ENCODE measurements around the gene HBEGF.
A peak's percentile ranks its signal among the peaks of the same experiment; 100 is the strongest.
"Not testable (repeated sequence)": the region's sequence is repeated elsewhere in the genome, so short reads cannot be mapped to it uniquely, and the experiment has no call there.

The HBEGF gene

GRCh38 chr5:140360681-140361479, 14.5 kb upstream of the HBEGF start:
- DNase-seq (ENCODE audit: low read depth, low spot score): no peak

- no peak for DNase-seq (ENCODE audit: low read depth, low spot score)
These were observed 13.7 kb upstream of the HBEGF start, which contains the start of gene SLC4A9 for GRCh38 chr5:140360101-140360500. SLC4A9 (plus strand) TSS chr5:140360194; CDS start chr5:140360237, 43 bp downstream.

- DNase-seq (ENCODE audit: low read depth, low spot score): no peak
These were observed 12.4 kb upstream of the HBEGF start for GRCh38 chr5:140358738-140359310.

GRCh38 chr5:140357726-140358093, 11.3 kb upstream of the HBEGF start:
- DNase-seq (ENCODE audit: low read depth, low spot score): peak; percentile 42

GRCh38 chr5:140356853-140357725, 10.7 kb upstream of the HBEGF start:
- DNase-seq (ENCODE audit: low read depth, low spot score): no peak

- DNase-seq (ENCODE audit: low read depth, low spot score): no peak
These were observed 9.1 kb upstream of the HBEGF start for GRCh38 chr5:140355546-140355945.

- DNase-seq (ENCODE audit: low read depth, low spot score): peak; percentile 38
These were observed 5.4 kb upstream of the HBEGF start for GRCh38 chr5:140351609-140352334.

GRCh38 chr5:140349244-140349643, 2.8 kb upstream of the HBEGF start:
- no peak for DNase-seq (ENCODE audit: low read depth, low spot score)

GRCh38 chr5:140348104-140348503, 1.7 kb upstream of the HBEGF start:
- no peak for DNase-seq (ENCODE audit: low read depth, low spot score)

- DNase-seq (ENCODE audit: low read depth, low spot score): no peak
These were observed 957 bp upstream of the HBEGF start for GRCh38 chr5:140347360-140347759.

GRCh38 chr5:140345919-140346347, 470 bp downstream of the HBEGF start:
- no peak for DNase-seq (ENCODE audit: low read depth, low spot score)

GRCh38 chr5:140344683-140345423, 1.6 kb downstream of the HBEGF start:
- no peak for DNase-seq (ENCODE audit: low read depth, low spot score)

GRCh38 chr5:140343849-140344248, 2.6 kb downstream of the HBEGF start:
- not testable (repeated sequence) for DNase-seq (ENCODE audit: low read depth, low spot score)

- DNase-seq (ENCODE audit: low read depth, low spot score): no peak
These were observed 3.5 kb downstream of the HBEGF start for GRCh38 chr5:140342896-140343295.

- no peak for DNase-seq (ENCODE audit: low read depth, low spot score)
These were observed 4.1 kb downstream of the HBEGF start for GRCh38 chr5:140342287-140342686.

- DNase-seq (ENCODE audit: low read depth, low spot score): no peak
These were observed 4.8 kb downstream of the HBEGF start for GRCh38 chr5:140341591-140341990.

GRCh38 chr5:140340605-140341121, 5.7 kb downstream of the HBEGF start:
- no peak for DNase-seq (ENCODE audit: low read depth, low spot score)

- DNase-seq (ENCODE audit: low read depth, low spot score): no peak
These were observed 6.8 kb downstream of the HBEGF start for GRCh38 chr5:140339636-140340035.

- DNase-seq (ENCODE audit: low read depth, low spot score): no peak
These were observed 7.5 kb downstream of the HBEGF start for GRCh38 chr5:140338908-140339307.

- DNase-seq (ENCODE audit: low read depth, low spot score): no peak
These were observed 8.1 kb downstream of the HBEGF start for GRCh38 chr5:140338336-140338735.

GRCh38 chr5:140337880-140338279, 8.5 kb downstream of the HBEGF start:
- DNase-seq (ENCODE audit: low read depth, low spot score): no peak

Measured in activated naive CD8-positive, alpha-beta T cell treated with anti-CD3 and anti-CD28 coated beads, Interleukin-2, amount 50 U/mL, for 16 hours (primary cell).